ENCODE data around the gene PITRM1.
"Not testable (repeated sequence)": the region's sequence is repeated elsewhere in the genome, so short reads cannot be mapped to it uniquely, and the experiment has no call there.

Gene PITRM1

GRCh38 chr10:3172446-3173170 is at the start of gene PITRM1:
Gene PITRM1 (minus strand): TSS chr10:3172782. CDS start chr10:3172772, 10 bp downstream.
- peak; percentile 99 for DNase-seq

GRCh38 chr10:3222068-3222467 is 49.5 kb upstream of the PITRM1 start:
- no peak for DNase-seq

GRCh38 chr10:3221601-3222000 is 49.0 kb upstream of the PITRM1 start:
- not testable (repeated sequence) for DNase-seq

- no peak for DNase-seq
These were observed 48.3 kb upstream of the PITRM1 start for GRCh38 chr10:3220853-3221252.

GRCh38 chr10:3219021-3219628 is 46.5 kb upstream of the PITRM1 start:
- not testable (repeated sequence) for DNase-seq

- no peak for DNase-seq
These were observed 45.3 kb upstream of the PITRM1 start for GRCh38 chr10:3217853-3218252.

- DNase-seq = no peak
These were observed 44.7 kb upstream of the PITRM1 start for GRCh38 chr10:3217301-3217700.

- DNase-seq = no peak
These were observed 42.7 kb upstream of the PITRM1 start for GRCh38 chr10:3215153-3215775.

- DNase-seq = no peak
These were observed 41.4 kb upstream of the PITRM1 start for GRCh38 chr10:3213758-3214515.

- no peak for DNase-seq
These were observed 40.6 kb upstream of the PITRM1 start for GRCh38 chr10:3213208-3213607.

- no peak for DNase-seq
These were observed 37.8 kb upstream of the PITRM1 start for GRCh38 chr10:3210251-3210877.

GRCh38 chr10:3208481-3209406 is 36.2 kb upstream of the PITRM1 start:
- no peak for DNase-seq

GRCh38 chr10:3207351-3207750 is 34.8 kb upstream of the PITRM1 start:
- DNase-seq = no peak

- no peak for DNase-seq
These were observed 34.1 kb upstream of the PITRM1 start for GRCh38 chr10:3206511-3207157.

- no peak for DNase-seq
These were observed 31.4 kb upstream of the PITRM1 start for GRCh38 chr10:3203972-3204371.

GRCh38 chr10:3203016-3203811 is 30.6 kb upstream of the PITRM1 start:
- DNase-seq = no peak

- DNase-seq = no peak
These were observed 29.2 kb upstream of the PITRM1 start for GRCh38 chr10:3201796-3202195.

- DNase-seq = no peak
These were observed 26.9 kb upstream of the PITRM1 start for GRCh38 chr10:3199488-3199887.

GRCh38 chr10:3198900-3199299 is 26.3 kb upstream of the PITRM1 start:
- no peak for DNase-seq

- DNase-seq = peak; percentile 88
These were observed 24.9 kb upstream of the PITRM1 start for GRCh38 chr10:3197348-3198003.

Data from eye (tissue), 1 donor.